Subcutaneous adipose tissue (tissue), 4 donors: ENCODE results near the gene PMM2. TPM values are rescaled to one million over a fixed set of nuclear protein-coding genes. Genes with fewer than 3 reads are reported as not detected.

Experiments
- CTCF ChIP-seq: fragments of 450-650 bp; IDR thresholded peaks from one replicate; pipeline ENCODE4 v1.5.1; 2016; ENCODE audit warnings: low read depth, mild to moderate bottlenecking, control low read depth, antibody characterized with exemption, moderate library complexity
- total RNA-seq, 4 donors: library from RNA; depleted of rRNA; stranded (reverse); fragments of >200 nt; gene quantifications; one replicate each; pipeline ENCODE4 v1.1.0, GENCODE V29; 2016

Gene PMM2
- total RNA-seq, 4 donors from 2014 or later, result 25.2 to 46.3 (median 42.4) TPM

GRCh38 chr16:8851761-8852403 lies 54.2 kb downstream of the PMM2 start:
- TF ChIP-seq CTCF, result no peak

GRCh38 chr16:8852534-8852933 lies 54.9 kb downstream of the PMM2 start:
- TF ChIP-seq CTCF, result no peak

GRCh38 chr16:8853150-8853549 lies 55.5 kb downstream of the PMM2 start:
- TF ChIP-seq CTCF, result no peak

GRCh38 chr16:8853611-8854010 lies 56.0 kb downstream of the PMM2 start:
- no peak for TF ChIP-seq CTCF

- no peak for TF ChIP-seq CTCF
Measured at GRCh38 chr16:8854298-8854948, 56.8 kb downstream of the PMM2 start.

GRCh38 chr16:8855051-8855786 lies 57.6 kb downstream of the PMM2 start:
- no peak for TF ChIP-seq CTCF

- no peak for TF ChIP-seq CTCF
Measured at GRCh38 chr16:8855972-8856371, 58.3 kb downstream of the PMM2 start.
